Naive B cell (primary cell): ENCODE data around the gene NQO2. TPM values are rescaled to one million over a fixed set of nuclear protein-coding genes. Genes with fewer than 3 reads are reported as not detected.
"Not testable (repeated sequence)": the region's sequence is repeated elsewhere in the genome, so short reads cannot be mapped to it uniquely, and the experiment has no call there.

Source experiments
- ATAC-seq, 2 donors: fragments of 150-1000 bp; cut with Tn5 transposase; 2 replicates each; pipeline ENCODE4 v1.10.0; 2021; ENCODE audit warnings: low read depth in 2 of 2, mild to moderate bottlenecking in 2 of 2, moderate library complexity in 2 of 2
- DNase-seq: peaks from one replicate; pipeline ENCODE4 v3.0.0; 2022
- H3K27ac Mint-ChIP-seq, 6 donors: one replicate each; pipeline ENCODE4 v1.8.0; 2020 to 2022; ENCODE audit warnings: mild to moderate bottlenecking in 6 of 6, mixed read lengths in 6 of 6, moderate library complexity in 5 of 6, inconsistent platforms in 2 of 6
- H3K27me3 Mint-ChIP-seq, 3 donors: one replicate each; pipeline ENCODE4 v1.8.0; 2021 to 2022; ENCODE audit warnings: mixed read lengths in 3 of 3, mild to moderate bottlenecking in 1 of 3
- H3K36me3 Mint-ChIP-seq, 2 donors: one replicate each; pipeline ENCODE4 v1.8.0; 2020 to 2022; ENCODE audit warnings: mixed read lengths in 2 of 2, inconsistent platforms in 1 of 2, mild to moderate bottlenecking in 1 of 2
- H3K4me1 Mint-ChIP-seq, 3 donors: one replicate each; pipeline ENCODE4 v1.8.0; 2020 to 2022; ENCODE audit warnings: mixed read lengths in 3 of 3, inconsistent platforms in 1 of 3, mild to moderate bottlenecking in 1 of 3, moderate library complexity in 1 of 3
- H3K4me3 Mint-ChIP-seq, 8 donors: one replicate each; pipeline ENCODE4 v1.8.0; 2020 to 2022; ENCODE audit warnings: mild to moderate bottlenecking in 8 of 8, mixed read lengths in 8 of 8, moderate library complexity in 8 of 8, inconsistent platforms in 2 of 8
- H3K9me3 Mint-ChIP-seq, 7 donors: one replicate each; pipeline ENCODE4 v1.8.0; 2020 to 2022; ENCODE audit warnings: mixed read lengths in 7 of 7, mild to moderate bottlenecking in 5 of 7, inconsistent platforms in 2 of 7, moderate library complexity in 1 of 7
- polyA plus RNA-seq, 6 donors: library from polyadenylated mRNA; unstranded; fragments of 300-500 nt; fragmentation: Illumina TruSeq; gene quantifications; one replicate each; pipeline ENCODE4 v1.2.3, GENCODE V29; 2021; ENCODE audit warnings: low read depth in 6 of 6

The NQO2 gene
- polyA plus RNA-seq, 6 donors from 2014 or later = 8.0 to 23.2 (median 14.3) TPM

DNA sequence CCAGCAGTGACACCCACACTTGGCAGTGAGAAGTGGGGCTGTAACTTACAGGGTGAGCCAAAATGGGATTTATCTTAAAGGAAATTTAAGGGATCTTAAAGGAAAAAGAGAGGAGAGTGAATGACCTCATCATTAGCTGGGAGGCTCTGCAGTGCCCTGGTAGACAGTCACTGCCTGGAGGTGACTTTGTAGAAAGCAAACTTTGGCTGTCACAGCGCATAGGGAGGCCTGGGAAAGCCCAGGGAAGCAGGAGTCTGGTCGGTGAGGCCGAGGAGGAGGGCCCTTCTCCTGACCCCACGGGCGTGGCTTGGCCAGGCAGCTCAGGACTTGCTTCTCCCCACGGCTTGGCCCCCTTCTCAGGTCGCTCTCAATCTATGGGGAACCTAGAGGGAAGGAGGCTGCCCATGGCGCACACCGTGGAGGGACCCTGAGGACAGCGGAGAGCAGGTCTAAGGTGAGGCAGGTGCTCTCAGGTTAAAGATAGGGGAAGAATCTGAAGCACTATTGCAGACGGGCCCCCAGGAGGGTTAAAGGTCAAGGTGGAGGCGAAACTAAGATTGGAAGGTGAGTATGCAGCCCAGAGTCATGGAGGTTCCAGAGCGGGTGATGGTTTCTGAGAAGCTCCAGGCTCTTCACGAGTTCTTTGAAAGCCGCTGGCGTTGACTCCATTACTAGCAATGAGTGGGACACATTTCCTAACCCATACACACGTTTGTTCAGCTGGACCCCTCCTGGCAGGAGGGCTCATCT is 53.0 kb downstream of the NQO2 start:
- H3K4me3 Mint-ChIP-seq = peak overlapping the region; percentile 51 to 91 (median 74)
- H3K36me3 Mint-ChIP-seq = no peaks in the 10 kb centered on the region
- DNase-seq = no peak
- H3K9me3 Mint-ChIP-seq = no peaks in the 10 kb centered on the region
- H3K27me3 Mint-ChIP-seq = peaks cover 6 to 31% (median 21%) of the 10 kb centered on the region in 3 donors
- peak overlapping the region in 3 of 6 donors; percentile 16 to 47 (median 46) for H3K27ac Mint-ChIP-seq
- ATAC-seq = no peak
- peaks cover 10 to 20% (median 10%) of the 10 kb centered on the region in 3 donors for H3K4me1 Mint-ChIP-seq

DNA sequence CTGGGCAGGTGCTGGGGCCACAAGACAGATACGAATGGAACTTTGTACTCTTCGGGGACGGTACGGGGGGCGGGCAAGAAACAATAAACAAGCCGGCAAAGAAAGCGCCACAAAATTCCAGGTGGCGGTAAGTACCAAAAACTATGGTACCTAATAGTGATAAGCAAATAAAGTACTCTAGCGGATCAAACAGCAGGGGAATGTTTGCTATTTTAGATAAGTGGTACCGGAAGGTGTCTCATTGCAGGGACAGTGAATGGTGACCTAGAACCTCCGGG is 53.5 kb downstream of the NQO2 start:
- DNase-seq (no peak), ATAC-seq (no peak)
- Mint-ChIP-seq H3K36me3 (no peaks in the 10 kb centered on the region), H3K9me3 (no peaks in the 10 kb centered on the region), H3K4me3 (peak overlapping the region; percentile 51 to 91 (median 74)), H3K4me1 (peaks cover 10 to 20% (median 10%) of the 10 kb centered on the region in 3 donors), H3K27ac (no peak overlapping the region), H3K27me3 (peaks cover 6 to 30% (median 19%) of the 10 kb centered on the region in 3 donors)

DNA sequence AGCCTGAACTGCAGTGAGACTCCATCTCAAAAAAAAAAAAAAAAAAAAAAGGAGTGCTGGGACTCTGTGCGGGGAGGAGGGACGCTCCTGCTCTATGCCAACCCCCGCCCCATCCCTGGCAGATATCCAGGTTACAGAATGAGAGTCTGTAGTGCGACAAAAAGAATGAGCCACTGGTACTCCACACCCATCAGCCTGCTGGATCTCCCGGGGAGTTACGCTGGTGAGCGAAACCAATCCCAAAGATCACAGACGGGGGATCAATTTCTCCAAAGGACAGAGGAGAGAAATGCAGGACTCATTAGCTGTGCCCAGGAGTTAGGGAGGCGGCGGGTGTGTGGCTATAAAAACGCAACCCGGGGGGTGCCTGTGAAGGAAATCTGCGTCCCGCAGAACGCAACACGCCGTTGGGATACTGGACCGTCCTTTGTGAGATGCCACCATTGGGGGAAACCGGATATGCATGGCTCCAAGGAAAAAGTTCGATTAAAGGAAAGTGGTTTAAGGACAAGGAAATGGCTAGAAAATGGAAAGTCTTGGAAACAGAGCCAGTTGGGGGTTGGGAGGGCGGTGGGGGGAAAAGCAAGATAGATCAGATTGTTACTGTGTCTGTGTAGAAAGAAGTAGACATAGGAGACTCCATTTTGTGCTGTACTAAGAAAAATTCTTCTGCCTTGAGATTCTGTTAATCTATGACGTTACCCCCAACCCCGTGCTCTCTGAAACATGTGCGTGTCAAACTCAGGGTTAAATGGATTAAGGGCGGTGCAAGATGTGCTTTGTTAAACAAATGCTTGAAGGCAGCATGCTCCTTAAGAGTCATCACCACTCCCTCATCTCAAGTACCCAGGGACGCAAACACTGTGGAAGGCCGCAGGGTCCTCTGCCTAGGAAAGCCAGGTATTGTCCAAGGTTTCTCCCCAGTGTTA is 54.8 kb downstream of the NQO2 start:
- H3K27me3 Mint-ChIP-seq = peaks cover 0 to 17% (median 6%) of the 10 kb centered on the region in 3 donors
- peak overlapping the region in 2 of 6 donors; percentile 44 to 47 for H3K27ac Mint-ChIP-seq
- H3K4me1 Mint-ChIP-seq = peaks cover 10 to 20% (median 10%) of the 10 kb centered on the region in 3 donors
- ATAC-seq, DNase-seq, H3K9me3 Mint-ChIP-seq, H3K36me3 Mint-ChIP-seq: not testable (repeated sequence)
- H3K4me3 Mint-ChIP-seq = peak overlapping the region; percentile 1 to 91 (median 68)

DNA sequence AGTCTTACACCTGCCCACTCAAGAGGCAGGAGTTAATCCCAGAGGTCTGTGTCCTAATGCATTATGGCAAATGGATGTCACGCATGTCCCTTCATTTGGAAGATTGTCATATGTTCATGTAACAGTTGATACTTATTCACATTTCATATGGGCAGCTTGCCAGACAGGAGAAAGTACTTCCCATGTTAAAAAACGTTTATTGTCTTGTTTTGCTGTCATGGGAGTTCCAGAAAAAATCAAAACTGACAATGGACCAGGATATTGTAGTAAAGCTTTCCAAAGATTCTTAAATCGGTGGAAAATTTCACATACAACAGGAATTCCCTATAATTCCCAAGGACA is 55.4 kb downstream of the NQO2 start:
- peak overlapping the region in 4 of 8 donors; percentile 21 to 81 (median 56) for H3K4me3 Mint-ChIP-seq
- H3K4me1 Mint-ChIP-seq = peaks cover 10 to 20% (median 10%) of the 10 kb centered on the region in 3 donors
- not testable (repeated sequence) for ATAC-seq, DNase-seq, H3K9me3 Mint-ChIP-seq, H3K27ac Mint-ChIP-seq, H3K36me3 Mint-ChIP-seq
- peaks cover 0 to 16% (median 0%) of the 10 kb centered on the region in 3 donors for H3K27me3 Mint-ChIP-seq

GRCh38 chr6:3057063-3057770 is 57.5 kb downstream of the NQO2 start:
- Mint-ChIP-seq H3K4me3 (no peak overlapping the region), H3K27ac (no peak overlapping the region), H3K4me1 (peaks cover 10 to 20% (median 13%) of the 10 kb centered on the region in 3 donors), H3K27me3 (peaks cover 0 to 9% (median 0%) of the 10 kb centered on the region in 3 donors), H3K9me3 (no peaks in the 10 kb centered on the region), H3K36me3 (no peaks in the 10 kb centered on the region)
- ATAC-seq (no peak), DNase-seq (no peak)

DNA sequence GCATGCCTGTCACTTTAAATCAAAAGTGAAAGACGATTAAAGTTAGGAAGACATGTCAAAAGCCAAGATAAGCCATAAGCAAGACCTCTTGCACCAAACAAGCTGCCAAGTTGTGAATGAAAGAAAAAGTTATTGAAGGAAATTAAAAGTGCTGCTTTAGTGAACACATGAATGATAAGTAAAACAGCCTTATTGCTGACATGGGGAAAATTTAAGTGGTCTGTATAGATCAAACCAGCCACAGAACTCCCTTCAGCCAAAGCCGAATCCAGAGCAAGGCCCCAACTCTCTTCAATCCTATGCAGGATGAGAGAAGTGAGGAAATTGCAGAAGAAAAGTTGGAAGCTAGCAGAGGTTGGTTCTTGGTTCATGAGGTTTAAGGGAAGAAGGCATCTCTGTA is 59.3 kb downstream of the NQO2 start:
- H3K4me3 Mint-ChIP-seq = peak overlapping the region in 1 of 8 donors; percentile 50
- no peaks in the 10 kb centered on the region for H3K27me3 Mint-ChIP-seq
- ATAC-seq (no peak), DNase-seq (no peak)
- H3K9me3 Mint-ChIP-seq = no peaks in the 10 kb centered on the region
- no peaks in the 10 kb centered on the region for H3K36me3 Mint-ChIP-seq
- no peak overlapping the region for H3K27ac Mint-ChIP-seq
- H3K4me1 Mint-ChIP-seq = peaks cover under 1 to 11% (median 4%) of the 10 kb centered on the region in 3 donors

DNA sequence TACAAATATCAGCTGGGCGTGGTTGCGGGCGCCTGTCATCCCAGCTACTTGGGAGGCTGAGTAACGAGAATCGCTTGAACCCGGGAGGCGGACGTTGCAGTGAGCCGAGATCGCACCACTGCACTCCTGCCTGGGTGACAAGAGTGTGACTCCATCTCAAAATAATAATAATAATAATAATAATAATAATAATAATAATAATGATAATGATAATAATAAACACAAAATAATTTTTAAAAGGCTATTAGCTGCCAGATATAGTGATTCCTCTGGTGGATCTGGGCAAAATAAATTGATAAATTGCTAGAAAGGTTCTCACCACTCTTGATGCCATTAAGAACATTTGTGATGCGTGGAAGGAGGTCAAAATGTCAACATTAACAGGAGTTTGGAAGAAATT is 60.4 kb downstream of the NQO2 start:
- not testable (repeated sequence) for H3K27ac Mint-ChIP-seq, H3K9me3 Mint-ChIP-seq, H3K27me3 Mint-ChIP-seq, H3K4me3 Mint-ChIP-seq, ATAC-seq, DNase-seq, H3K36me3 Mint-ChIP-seq
- H3K4me1 Mint-ChIP-seq = peaks cover 9 to 12% (median 12%) of the 10 kb centered on the region in 3 donors

DNA sequence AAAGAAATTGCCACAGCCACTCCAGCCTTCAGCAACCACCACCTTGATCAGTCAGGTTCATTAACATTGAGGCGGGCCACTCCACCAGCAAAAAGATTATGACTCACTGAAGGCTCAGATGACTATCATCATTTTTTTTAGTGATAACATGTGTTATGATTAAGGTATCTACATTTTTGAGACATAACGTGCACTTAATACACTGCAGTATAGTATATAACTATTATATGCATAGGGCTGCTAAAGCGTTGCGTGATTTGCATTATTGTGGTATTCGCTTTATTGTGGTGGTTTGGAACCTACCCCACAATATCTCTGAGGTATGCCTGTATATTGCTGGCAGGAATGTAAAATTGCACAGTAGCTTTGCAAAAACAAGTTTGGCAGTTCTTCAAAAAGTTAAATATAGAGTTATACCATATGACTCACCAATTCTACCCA is 61.8 kb downstream of the NQO2 start:
- Mint-ChIP-seq H3K36me3 (no peaks in the 10 kb centered on the region), H3K9me3 (no peaks in the 10 kb centered on the region), H3K4me1 (peaks cover 10 to 17% (median 12%) of the 10 kb centered on the region in 3 donors), H3K27me3 (no peaks in the 10 kb centered on the region), H3K27ac (no peak overlapping the region), H3K4me3 (peak overlapping the region in 1 of 8 donors; percentile 75)
- ATAC-seq = no peak
- DNase-seq = no peak

DNA sequence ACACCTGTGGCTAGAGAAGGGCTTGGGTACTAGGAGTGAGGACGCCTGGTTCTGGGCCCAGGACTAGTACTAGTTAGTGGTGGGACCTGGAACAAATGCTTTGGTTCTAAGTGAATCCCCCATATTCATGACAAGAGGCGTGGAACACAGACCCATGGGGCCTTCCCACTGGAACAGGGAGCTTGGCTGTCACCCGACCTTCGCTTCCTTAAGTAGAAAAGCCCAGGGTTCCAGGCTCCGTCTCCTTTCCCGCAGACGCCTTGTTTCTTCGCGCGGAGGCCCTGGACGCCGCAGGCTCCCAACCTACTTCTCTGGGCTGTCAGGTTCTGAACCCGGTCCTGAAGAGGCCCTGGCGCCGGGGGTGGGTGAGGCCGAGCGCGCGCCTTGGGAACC is 63.6 kb downstream of the NQO2 start:
- ATAC-seq, DNase-seq, H3K9me3 Mint-ChIP-seq, H3K36me3 Mint-ChIP-seq, H3K27me3 Mint-ChIP-seq: not testable (repeated sequence)
- Mint-ChIP-seq H3K4me3 (peak overlapping the region; percentile 88 to 99 (median 92)), H3K4me1 (peaks cover 16 to 28% (median 20%) of the 10 kb centered on the region in 3 donors), H3K27ac (peak overlapping the region in 2 of 6 donors; percentile 84 to 86)

- peaks cover 17 to 28% (median 23%) of the 10 kb centered on the region in 3 donors for H3K4me1 Mint-ChIP-seq
- H3K4me3 Mint-ChIP-seq = peak overlapping the region; percentile 88 to 99 (median 92)
These were observed 64.3 kb downstream of the NQO2 start for GRCh38 chr6:3063733-3064700.

GRCh38 chr6:3068329-3069214 is 68.9 kb downstream of the NQO2 start, which contains the start of gene RIPK1:
Gene RIPK1, plus strand, starts transcription at chr6:3068494. Its CDS starts 8,330 bp downstream, at chr6:3076824.
- H3K27ac Mint-ChIP-seq = peak within 1 kb of the TSS; percentile 94 to 99 (median 98)
- peaks cover 33 to 53% (median 36%) of the 10 kb centered on the region in 3 donors for H3K4me1 Mint-ChIP-seq
- peak; percentile 94 for DNase-seq
- peaks cover 0 to under 1% of the 10 kb centered on the region in 2 donors for H3K36me3 Mint-ChIP-seq
- H3K27me3 Mint-ChIP-seq = no peaks in the 10 kb centered on the region
- ATAC-seq = peak; percentile 75 to 76
- H3K4me3 Mint-ChIP-seq = peak within 1 kb of the TSS; percentile 93 to 97 (median 96)
- no peaks in the 10 kb centered on the region for H3K9me3 Mint-ChIP-seq

More at GRCh38 chr6:3063733-3064700, 64.3 kb downstream of the NQO2 start:
- Mint-ChIP-seq H3K27ac (peak overlapping the region in 5 of 6 donors; percentile 3 to 86 (median 84)), H3K27me3 (no peaks in the 10 kb centered on the region), H3K36me3 (no peaks in the 10 kb centered on the region), H3K9me3 (no peaks in the 10 kb centered on the region)
- peak; percentile 68 for ATAC-seq
- DNase-seq = peak; percentile 78
